ENCODE measurements around the gene THADA.

Gene THADA

GRCh38 chr2:43266711-43267111, 329.1 kb downstream of the THADA start:
- in situ Hi-C loops (cut with MboI; ENCODE audit: low sequenced_read_pairs) = no loop called here

GRCh38 chr2:43265421-43265820, 330.4 kb downstream of the THADA start:
- in situ Hi-C loops (cut with MboI; ENCODE audit: low sequenced_read_pairs) = no loop called here

GRCh38 chr2:43265001-43265400, 330.8 kb downstream of the THADA start:
- in situ Hi-C loops (cut with MboI; ENCODE audit: low sequenced_read_pairs) = no loop called here

GRCh38 chr2:43262951-43263350, 332.9 kb downstream of the THADA start:
- in situ Hi-C loops (cut with MboI; ENCODE audit: low sequenced_read_pairs) = no loop called here

GRCh38 chr2:43262239-43262638, 333.6 kb downstream of the THADA start:
- in situ Hi-C loops (cut with MboI; ENCODE audit: low sequenced_read_pairs) = no loop called here

GRCh38 chr2:43259512-43259911, 336.3 kb downstream of the THADA start:
- in situ Hi-C loops (cut with MboI; ENCODE audit: low sequenced_read_pairs) = no loop called here

GRCh38 chr2:43258547-43259156, 337.2 kb downstream of the THADA start:
- in situ Hi-C loops (cut with MboI; ENCODE audit: low sequenced_read_pairs) = no loop called here

GRCh38 chr2:43255296-43255910, 340.4 kb downstream of the THADA start:
- in situ Hi-C loops (cut with MboI; ENCODE audit: low sequenced_read_pairs) = no loop called here

- in situ Hi-C loops (cut with MboI; ENCODE audit: low sequenced_read_pairs) = no loop called here
These were observed 341.5 kb downstream of the THADA start for GRCh38 chr2:43254331-43254730.

GRCh38 chr2:43251171-43251731, 344.6 kb downstream of the THADA start:
- in situ Hi-C loops (cut with MboI; ENCODE audit: low sequenced_read_pairs) = no loop called here

- in situ Hi-C loops (cut with MboI; ENCODE audit: low sequenced_read_pairs) = no loop called here
These were observed 345.8 kb downstream of the THADA start for GRCh38 chr2:43250015-43250414.

GRCh38 chr2:43248621-43249020, 347.2 kb downstream of the THADA start:
- in situ Hi-C loops (cut with MboI; ENCODE audit: low sequenced_read_pairs) = loop anchor here (25.0 kb wide), 1 partner anchor 411 kb away; no protein-coding TSS in a partner anchor

- in situ Hi-C loops (cut with MboI; ENCODE audit: low sequenced_read_pairs) = loop anchor here (25.0 kb wide), 1 partner anchor 409 kb away; no protein-coding TSS in a partner anchor
These were observed 349.2 kb downstream of the THADA start for GRCh38 chr2:43246641-43247040.

GRCh38 chr2:43241558-43241957, 354.3 kb downstream of the THADA start:
- in situ Hi-C loops (cut with MboI; ENCODE audit: low sequenced_read_pairs) = loop anchor here (25.0 kb wide), 1 partner anchor 404 kb away; no protein-coding TSS in a partner anchor

GRCh38 chr2:43240766-43241150, 355.1 kb downstream of the THADA start:
- in situ Hi-C loops (cut with MboI; ENCODE audit: low sequenced_read_pairs) = loop anchor here (25.0 kb wide), 1 partner anchor 403 kb away; no protein-coding TSS in a partner anchor

GRCh38 chr2:43239981-43240765, 355.7 kb downstream of the THADA start:
- in situ Hi-C loops (cut with MboI; ENCODE audit: low sequenced_read_pairs) = loop anchor here (10.0 to 25.0 kb wide), 2 partner anchors 245 to 403 kb away; no protein-coding TSS in a partner anchor

- in situ Hi-C loops (cut with MboI; ENCODE audit: low sequenced_read_pairs) = loop anchor here (10.0 to 25.0 kb wide), 2 partner anchors 246 to 402 kb away; no protein-coding TSS in a partner anchor
These were observed 357.0 kb downstream of the THADA start for GRCh38 chr2:43238813-43239212.

- in situ Hi-C loops (cut with MboI; ENCODE audit: low sequenced_read_pairs) = loop anchor here (10.0 to 25.0 kb wide), 2 partner anchors 247 to 401 kb away; no protein-coding TSS in a partner anchor
These were observed 357.7 kb downstream of the THADA start for GRCh38 chr2:43238176-43238575.

GRCh38 chr2:43233218-43234212, 362.3 kb downstream of the THADA start:
- in situ Hi-C loops (cut with MboI; ENCODE audit: low sequenced_read_pairs) = loop anchor here (5.0 to 25.0 kb wide), 3 partner anchors 106 to 396 kb away; no protein-coding TSS in a partner anchor
